ENCODE measurements around the gene FOXM1. TPM values are rescaled to one million over a fixed set of nuclear protein-coding genes. Genes with fewer than 3 reads are reported as not detected.

Gene FOXM1
- total and polyA plus RNA-seq, 9 donors, result 6.5 to 29.4 (median 22.6) TPM

DNA sequence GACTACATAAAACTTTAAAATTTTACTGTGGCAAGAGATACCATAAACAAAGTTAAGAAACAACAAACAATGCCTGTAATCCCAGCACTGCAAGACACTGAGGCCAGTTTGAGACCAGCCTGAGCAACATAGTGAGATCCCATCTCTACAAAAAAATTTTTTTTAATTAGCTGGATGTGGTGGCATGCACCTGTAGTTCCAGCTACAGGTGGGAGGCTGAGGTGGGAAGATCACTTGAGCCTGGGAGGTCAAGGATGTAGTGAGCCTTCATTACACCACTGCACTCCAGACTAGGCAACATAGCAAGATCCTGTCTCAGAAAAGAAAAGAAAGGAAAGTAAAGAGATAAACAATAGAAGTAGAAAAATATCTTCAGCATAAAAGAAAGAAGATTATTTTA, 16.8 kb downstream of the FOXM1 start:
- H3K9me3 ChIP-seq (replicated peaks; ENCODE audit: control insufficient read depth, low read depth, low read length), result no peaks in the 10 kb centered on the region
- no peak for DNase-seq
- no peaks in the 10 kb centered on the region for H3K4me1 ChIP-seq (ENCODE audit: control insufficient read depth, insufficient read depth, low read length)
- no peaks in the 10 kb centered on the region for H3K27me3 ChIP-seq (ENCODE audit: control insufficient read depth, insufficient read depth, low read length)
- peaks cover 39% of the 10 kb centered on the region for H3K36me3 ChIP-seq (ENCODE audit: control insufficient read depth, insufficient read depth, low read length)
- H3K4me3 ChIP-seq (ENCODE audit: low read length), result no peak overlapping the region
- H3K27ac ChIP-seq (ENCODE audit: low read length), result no peak overlapping the region

DNA sequence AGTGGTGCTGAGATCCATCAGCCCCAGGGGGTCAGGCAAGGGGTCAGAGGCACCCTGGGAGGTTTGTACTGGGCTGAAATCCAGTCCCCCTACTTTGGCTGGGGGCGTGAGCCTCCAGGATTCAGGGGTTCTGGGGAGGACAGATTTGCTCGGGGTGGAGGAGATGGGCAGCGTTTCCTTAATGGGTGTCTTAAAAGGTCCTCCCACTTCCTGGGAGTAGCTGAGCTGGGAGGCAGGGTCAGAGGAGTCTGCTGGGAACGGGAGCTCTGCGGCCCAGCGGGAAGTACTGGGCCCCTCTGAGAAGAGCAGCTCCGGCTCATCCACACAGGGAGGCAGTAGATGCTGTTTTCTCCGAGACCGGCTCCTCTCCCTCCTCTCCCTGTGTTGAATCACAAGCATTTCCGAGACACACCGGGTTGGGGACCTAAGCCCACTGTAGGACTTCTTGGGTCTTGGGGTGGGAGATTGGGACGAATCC, 18.0 kb downstream of the FOXM1 start:
- no peaks in the 10 kb centered on the region for H3K27me3 ChIP-seq (ENCODE audit: control insufficient read depth, insufficient read depth, low read length)
- H3K36me3 ChIP-seq (ENCODE audit: control insufficient read depth, insufficient read depth, low read length), result peaks cover 30% of the 10 kb centered on the region
- no peak overlapping the region for H3K27ac ChIP-seq (ENCODE audit: low read length)

DNA sequence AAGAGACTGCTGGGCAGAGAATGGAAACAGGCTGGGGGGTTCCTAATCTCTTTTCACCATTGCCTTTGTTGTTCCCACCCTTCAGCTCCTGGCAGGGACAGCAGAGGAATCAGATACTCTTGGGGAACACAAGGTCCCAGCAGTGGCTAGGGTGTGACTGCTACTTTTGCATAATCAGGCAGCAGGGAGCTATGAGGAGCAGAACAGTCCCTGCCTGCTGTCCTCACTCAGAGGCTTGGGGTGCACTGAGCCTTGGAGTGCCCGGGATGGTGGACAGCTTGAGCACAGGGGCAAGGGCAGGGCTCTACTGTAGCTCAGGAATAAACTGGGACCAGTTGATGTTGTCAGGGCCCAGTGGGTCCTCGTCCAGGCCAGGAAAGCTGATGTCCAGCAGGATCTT, 18.6 kb downstream of the FOXM1 start:
- DNase-seq, result no peak
- WGBS (ENCODE audit: insufficient coverage), result 81% methylated on average over 2 of the region's 2 CpGs
- Histone ChIP-seq H3K4me3 (ENCODE audit: low read length) (no peak overlapping the region), H3K9me3 (replicated peaks; ENCODE audit: control insufficient read depth, low read depth, low read length) (no peaks in the 10 kb centered on the region), H3K36me3 (ENCODE audit: control insufficient read depth, insufficient read depth, low read length) (peaks cover 30% of the 10 kb centered on the region), H3K4me1 (ENCODE audit: control insufficient read depth, insufficient read depth, low read length) (no peaks in the 10 kb centered on the region), H3K27ac (ENCODE audit: low read length) (no peak overlapping the region), H3K27me3 (ENCODE audit: control insufficient read depth, insufficient read depth, low read length) (no peaks in the 10 kb centered on the region)

More for the DNA sequence above, 18.0 kb downstream of the FOXM1 start:
- H3K4me3 ChIP-seq (ENCODE audit: low read length), result no peak overlapping the region
- WGBS (ENCODE audit: insufficient coverage), result 84% methylated on average over 5 of the region's 12 CpGs
- DNase-seq, result no peak
- no peaks in the 10 kb centered on the region for H3K9me3 ChIP-seq (replicated peaks; ENCODE audit: control insufficient read depth, low read depth, low read length)
- no peaks in the 10 kb centered on the region for H3K4me1 ChIP-seq (ENCODE audit: control insufficient read depth, insufficient read depth, low read length)

GRCh38 chr12:2857576-2857975, 19.4 kb downstream of the FOXM1 start:
- 79% methylated on average over 2 of the region's 7 CpGs for WGBS (ENCODE audit: insufficient coverage)
- Histone ChIP-seq H3K27me3 (ENCODE audit: control insufficient read depth, insufficient read depth, low read length) (no peaks in the 10 kb centered on the region), H3K9me3 (replicated peaks; ENCODE audit: control insufficient read depth, low read depth, low read length) (no peaks in the 10 kb centered on the region), H3K36me3 (ENCODE audit: control insufficient read depth, insufficient read depth, low read length) (peaks cover 24% of the 10 kb centered on the region), H3K4me3 (ENCODE audit: low read length) (no peak overlapping the region), H3K27ac (ENCODE audit: low read length) (no peak overlapping the region), H3K4me1 (ENCODE audit: control insufficient read depth, insufficient read depth, low read length) (no peaks in the 10 kb centered on the region)
- DNase-seq, result no peak

GRCh38 chr12:2857021-2857431, 19.9 kb downstream of the FOXM1 start, which contains the start of gene TEX52:
Gene TEX52, minus strand, starts transcription at chr12:2857039. Its CDS starts 13 bp downstream, at chr12:2857026.
- DNase-seq, result no peak

GRCh38 chr12:2856051-2856450, 20.9 kb downstream of the FOXM1 start:
- Histone ChIP-seq H3K9me3 (replicated peaks; ENCODE audit: control insufficient read depth, low read depth, low read length) (no peaks in the 10 kb centered on the region), H3K36me3 (ENCODE audit: control insufficient read depth, insufficient read depth, low read length) (peaks cover 24% of the 10 kb centered on the region), H3K27me3 (ENCODE audit: control insufficient read depth, insufficient read depth, low read length) (no peaks in the 10 kb centered on the region), H3K27ac (ENCODE audit: low read length) (no peak overlapping the region), H3K4me1 (ENCODE audit: control insufficient read depth, insufficient read depth, low read length) (no peaks in the 10 kb centered on the region), H3K4me3 (ENCODE audit: low read length) (no peak overlapping the region)
- DNase-seq, result no peak
- 90% methylated on average over 2 of the region's 3 CpGs for WGBS (ENCODE audit: insufficient coverage)

More at GRCh38 chr12:2857021-2857431, 19.9 kb downstream of the FOXM1 start, which contains the start of gene TEX52:
- H3K4me1 ChIP-seq (ENCODE audit: control insufficient read depth, insufficient read depth, low read length), result no peaks in the 10 kb centered on the region
- H3K4me3 ChIP-seq (ENCODE audit: low read length), result no peak within 1 kb of the TSS
- 69% methylated on average over 3 of the region's 3 CpGs for WGBS (ENCODE audit: insufficient coverage)
- H3K36me3 ChIP-seq (ENCODE audit: control insufficient read depth, insufficient read depth, low read length), result peaks cover 24% of the 10 kb centered on the region
- no peaks in the 10 kb centered on the region for H3K27me3 ChIP-seq (ENCODE audit: control insufficient read depth, insufficient read depth, low read length)
- H3K9me3 ChIP-seq (replicated peaks; ENCODE audit: control insufficient read depth, low read depth, low read length), result no peaks in the 10 kb centered on the region
- no peak within 1 kb of the TSS for H3K27ac ChIP-seq (ENCODE audit: low read length)

GRCh38 chr12:2855546-2855945, 21.4 kb downstream of the FOXM1 start:
- Histone ChIP-seq H3K4me3 (ENCODE audit: low read length) (no peak overlapping the region), H3K27ac (ENCODE audit: low read length) (no peak overlapping the region), H3K9me3 (replicated peaks; ENCODE audit: control insufficient read depth, low read depth, low read length) (no peaks in the 10 kb centered on the region), H3K36me3 (ENCODE audit: control insufficient read depth, insufficient read depth, low read length) (peaks cover 24% of the 10 kb centered on the region), H3K27me3 (ENCODE audit: control insufficient read depth, insufficient read depth, low read length) (no peaks in the 10 kb centered on the region), H3K4me1 (ENCODE audit: control insufficient read depth, insufficient read depth, low read length) (no peaks in the 10 kb centered on the region)
- DNase-seq, result no peak
- 85% methylated on average over 7 of the region's 7 CpGs for WGBS (ENCODE audit: insufficient coverage)

DNA sequence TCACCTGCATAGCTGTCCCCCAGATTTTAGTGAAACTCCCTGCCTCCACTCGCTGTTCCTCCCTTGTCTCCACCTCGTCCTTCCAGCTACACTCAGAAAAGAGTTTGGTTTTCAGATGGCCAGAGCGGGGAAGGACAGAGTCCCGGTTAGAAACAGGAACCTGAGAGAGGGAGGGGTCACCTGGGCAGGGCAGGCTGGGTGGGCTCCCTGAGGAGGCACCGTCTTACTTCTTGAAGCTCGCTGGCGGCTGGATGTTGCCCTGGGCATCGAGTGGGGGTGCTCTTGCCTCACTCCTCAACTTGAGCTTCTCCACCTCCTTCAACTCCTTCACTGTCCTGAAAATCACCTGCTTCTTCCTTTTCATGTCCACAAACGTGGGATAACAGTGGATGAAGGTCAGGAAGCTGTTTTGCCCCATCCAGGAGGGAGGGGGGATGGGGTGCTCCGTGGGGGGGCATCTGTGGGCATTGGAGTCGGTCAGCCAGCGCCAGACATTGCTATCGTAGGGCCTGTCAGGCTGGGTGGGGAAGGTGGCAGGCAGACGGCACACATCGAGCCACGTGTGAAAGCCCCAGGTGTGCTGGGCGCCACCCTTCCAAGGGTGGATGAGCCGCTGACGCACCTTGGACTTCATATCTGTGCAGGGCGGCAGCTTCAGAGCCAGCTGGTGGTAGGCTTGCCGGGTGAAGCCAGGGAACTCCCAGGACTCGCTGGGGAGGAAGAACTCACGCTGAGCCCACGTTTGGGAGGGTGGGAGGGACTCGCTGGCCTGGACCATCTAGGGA, 22.1 kb downstream of the FOXM1 start:
- Histone ChIP-seq H3K9me3 (replicated peaks; ENCODE audit: control insufficient read depth, low read depth, low read length) (no peaks in the 10 kb centered on the region), H3K27ac (ENCODE audit: low read length) (no peak overlapping the region), H3K4me3 (ENCODE audit: low read length) (no peak overlapping the region), H3K4me1 (ENCODE audit: control insufficient read depth, insufficient read depth, low read length) (no peaks in the 10 kb centered on the region), H3K27me3 (ENCODE audit: control insufficient read depth, insufficient read depth, low read length) (no peaks in the 10 kb centered on the region), H3K36me3 (ENCODE audit: control insufficient read depth, insufficient read depth, low read length) (peaks cover 22% of the 10 kb centered on the region)
- 79% methylated on average over 11 of the region's 25 CpGs for WGBS (ENCODE audit: insufficient coverage)
- no peak for DNase-seq

DNA sequence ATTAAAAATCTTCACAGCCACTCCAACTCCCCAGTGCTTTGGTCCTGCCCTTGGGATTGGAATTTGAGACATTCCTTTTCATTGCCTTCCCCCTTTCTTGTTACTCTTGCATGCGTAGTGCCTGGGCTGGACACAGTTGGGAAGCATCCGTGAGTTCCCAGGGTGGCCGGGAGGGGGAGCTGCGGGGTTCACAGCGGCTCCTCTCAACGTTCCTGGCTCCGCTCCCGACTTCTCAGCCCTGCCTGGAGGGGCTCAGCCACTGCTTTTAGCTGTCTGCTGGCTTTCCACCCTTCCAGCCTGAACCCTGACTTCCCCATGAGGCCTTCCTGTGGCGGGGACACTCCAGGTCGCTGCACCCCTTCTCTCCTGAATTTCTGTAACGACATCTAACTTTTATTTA, 23.3 kb downstream of the FOXM1 start:
- Histone ChIP-seq H3K27ac (ENCODE audit: low read length) (no peak overlapping the region), H3K9me3 (replicated peaks; ENCODE audit: control insufficient read depth, low read depth, low read length) (no peaks in the 10 kb centered on the region), H3K4me1 (ENCODE audit: control insufficient read depth, insufficient read depth, low read length) (no peaks in the 10 kb centered on the region), H3K4me3 (ENCODE audit: low read length) (no peak overlapping the region), H3K36me3 (ENCODE audit: control insufficient read depth, insufficient read depth, low read length) (peaks cover 13% of the 10 kb centered on the region), H3K27me3 (ENCODE audit: control insufficient read depth, insufficient read depth, low read length) (no peaks in the 10 kb centered on the region)
- peak; percentile 88 for DNase-seq
- WGBS (ENCODE audit: insufficient coverage), result 2% methylated on average over 7 of the region's 11 CpGs

DNA sequence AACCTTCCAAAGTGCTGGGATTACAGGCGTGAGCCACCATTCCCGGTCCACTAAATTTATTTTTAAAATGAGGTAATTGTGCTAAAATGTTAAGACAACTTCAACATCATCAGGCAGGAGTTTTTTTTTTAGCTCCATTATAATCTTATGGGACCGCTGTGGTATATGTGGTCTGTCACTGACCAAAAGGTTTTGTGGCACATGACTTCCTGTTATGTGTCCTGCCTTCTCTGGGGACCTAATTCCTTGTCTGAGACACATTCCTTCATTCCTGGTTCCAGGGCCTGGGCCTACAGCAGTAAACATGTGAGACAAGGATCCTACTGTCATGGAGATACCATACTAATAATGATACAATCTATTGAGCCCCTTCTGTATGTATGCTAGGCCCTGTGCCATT, 25.0 kb downstream of the FOXM1 start:
- no peaks in the 10 kb centered on the region for H3K36me3 ChIP-seq (ENCODE audit: control insufficient read depth, insufficient read depth, low read length)
- no peaks in the 10 kb centered on the region for H3K27me3 ChIP-seq (ENCODE audit: control insufficient read depth, insufficient read depth, low read length)
- H3K27ac ChIP-seq (ENCODE audit: low read length), result no peak overlapping the region
- no peak for DNase-seq
- no peaks in the 10 kb centered on the region for H3K9me3 ChIP-seq (replicated peaks; ENCODE audit: control insufficient read depth, low read depth, low read length)
- no CpG with 5 or more reads among the region's 3 CpGs for WGBS (ENCODE audit: insufficient coverage)
- no peak overlapping the region for H3K4me3 ChIP-seq (ENCODE audit: low read length)
- no peaks in the 10 kb centered on the region for H3K4me1 ChIP-seq (ENCODE audit: control insufficient read depth, insufficient read depth, low read length)
